HL-60/S4 treated with retinoic acid at 250 ng/mL for 4 days and 3 days (cell line): ENCODE results near the gene COL4A3.
"Not testable (repeated sequence)": the region's sequence is repeated elsewhere in the genome, so short reads cannot be mapped to it uniquely, and the experiment has no call there.

Experiments used
- in situ Hi-C: fragments of 300-500 bp; cut with MboI; formaldehyde crosslinking; loops from 2 replicates; pipeline ENCODE4 v1.7.0; 2022; ENCODE audit warnings: low sequenced_read_pairs

Gene COL4A3

DNA sequence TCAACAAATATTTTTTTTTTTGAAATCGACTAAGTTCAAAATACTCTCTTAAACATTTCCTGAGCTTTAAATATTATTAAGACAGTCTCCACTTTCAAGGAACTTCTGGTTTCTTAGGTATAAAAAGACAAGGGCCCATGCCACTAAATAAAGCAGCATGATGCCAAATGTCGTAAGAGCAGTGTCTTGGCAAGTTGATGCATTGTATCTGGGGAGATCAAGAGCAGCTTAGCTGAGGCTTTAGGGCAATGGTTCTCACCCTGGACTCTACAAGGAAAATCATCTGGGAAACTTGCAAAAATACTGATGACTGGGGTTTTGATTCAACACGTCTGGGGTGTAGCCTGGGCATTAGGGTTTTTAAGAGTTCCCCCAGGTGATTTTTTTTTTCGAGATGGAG lies 41.3 kb downstream of the COL4A3 start:
- in situ Hi-C loops, result no loop called here

DNA sequence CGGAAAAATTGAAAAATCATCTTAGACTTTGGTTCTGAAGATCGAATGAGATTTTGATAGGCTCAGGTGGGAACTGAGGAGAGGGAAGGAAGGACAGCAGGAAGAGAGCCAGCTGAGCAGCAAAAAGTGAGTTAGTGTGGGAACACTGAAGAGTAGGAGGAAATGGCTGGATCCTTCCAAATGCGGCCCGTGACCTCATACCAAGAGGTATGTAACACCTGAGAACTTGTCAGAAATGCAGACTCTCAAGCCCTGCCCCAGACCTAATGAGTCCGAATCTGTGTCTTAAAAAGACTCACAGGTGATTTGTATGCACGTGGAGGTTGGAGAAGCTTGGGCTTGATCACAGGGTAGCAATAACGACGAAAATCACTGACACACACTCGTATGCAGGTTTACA lies 42.0 kb downstream of the COL4A3 start:
- in situ Hi-C loops, result no loop called here

DNA sequence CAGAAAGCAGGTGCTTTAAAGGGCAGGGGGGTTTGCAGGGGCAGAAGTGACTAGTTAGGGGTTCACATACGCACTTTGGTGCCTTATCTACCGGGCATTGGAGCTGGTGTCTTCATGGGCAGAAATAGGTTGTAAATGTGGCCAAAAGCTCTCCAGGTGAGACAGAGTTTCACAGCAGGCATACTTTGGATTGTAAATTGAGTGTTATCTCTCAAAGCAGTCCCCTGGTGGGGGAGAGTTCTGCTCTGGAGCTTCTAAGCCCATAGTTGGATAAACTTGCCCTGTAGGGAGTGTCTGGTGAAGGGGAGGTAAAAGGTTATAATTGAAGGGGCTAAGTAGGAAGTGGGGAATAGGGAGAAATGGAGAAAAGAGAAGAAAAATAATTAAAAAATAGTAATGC lies 43.1 kb downstream of the COL4A3 start:
- in situ Hi-C loops, result no loop called here

DNA sequence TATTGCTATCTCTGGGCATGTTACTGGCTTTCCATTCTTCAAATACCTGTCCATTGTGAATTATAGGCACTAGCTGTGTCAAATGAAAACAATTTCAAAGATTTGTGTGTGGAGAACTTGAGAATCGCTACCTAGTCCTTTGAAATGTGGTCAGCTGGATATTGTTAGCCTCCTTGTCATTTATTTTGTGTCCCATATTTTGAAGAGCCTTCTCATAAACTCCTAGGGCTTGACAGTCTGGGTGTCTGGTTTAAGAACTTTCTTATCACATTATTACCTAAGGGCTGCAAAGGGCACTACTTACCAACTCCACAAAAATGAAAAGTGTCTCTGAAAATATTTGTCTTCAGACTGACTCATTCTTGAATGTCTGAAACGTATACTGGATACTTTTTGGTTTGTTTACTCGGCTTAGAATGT lies 50.2 kb downstream of the COL4A3 start:
- in situ Hi-C loops, result no loop called here

DNA sequence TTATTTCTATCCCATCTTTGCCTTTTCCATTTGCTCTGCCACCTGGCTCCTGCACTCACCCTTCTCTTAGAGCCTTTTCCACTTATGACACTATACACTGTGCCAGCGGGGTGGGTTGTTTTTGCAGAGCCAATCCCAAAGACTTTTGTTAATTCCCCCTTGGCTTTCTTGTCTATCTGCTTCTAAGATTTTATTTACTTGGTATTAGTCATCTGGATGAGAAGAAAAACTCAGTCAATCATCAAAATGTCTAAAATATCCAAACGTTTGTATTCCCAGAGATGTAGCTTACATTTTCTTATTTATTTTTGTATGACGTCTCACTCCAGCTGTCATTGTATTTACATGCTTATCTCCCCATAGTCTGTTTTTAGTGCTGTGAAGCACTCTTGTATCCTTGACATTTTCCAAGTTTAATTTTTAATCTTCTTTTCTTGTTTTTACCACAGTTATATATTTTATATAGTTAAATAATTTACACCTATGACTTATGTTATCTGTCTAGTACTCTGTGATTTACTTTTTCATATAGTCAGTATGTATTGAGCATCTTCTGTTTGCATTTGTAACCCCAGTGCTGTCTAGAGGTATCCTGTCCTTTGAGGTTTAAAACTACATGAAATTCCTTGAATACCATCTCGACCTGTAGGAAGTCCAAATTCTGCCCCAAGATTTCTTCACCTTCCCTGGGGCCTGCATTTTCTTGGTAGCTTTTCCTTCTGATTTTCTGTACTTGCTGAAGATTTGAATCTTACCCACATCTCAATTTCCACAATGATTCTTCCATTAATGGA lies 55.1 kb downstream of the COL4A3 start:
- in situ Hi-C loops, result no loop called here

DNA sequence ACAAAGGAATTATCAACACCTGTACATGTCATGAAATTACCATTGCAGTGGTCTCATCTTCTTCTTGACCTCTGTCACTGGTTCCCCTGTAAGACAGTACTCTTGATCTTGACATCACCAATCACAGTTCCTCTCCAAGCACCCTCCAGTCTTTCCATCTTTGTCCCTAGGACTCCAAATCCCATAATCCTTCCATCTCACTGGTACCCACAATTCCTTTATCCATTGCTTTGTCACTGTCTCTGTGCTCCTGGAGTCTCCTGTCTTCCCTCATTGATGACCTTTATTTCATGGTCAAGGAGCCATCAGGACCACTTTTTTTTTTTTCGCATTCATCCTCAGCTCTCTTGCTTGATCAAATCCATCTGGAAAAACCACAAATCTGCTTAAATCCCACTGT lies 56.7 kb downstream of the COL4A3 start:
- in situ Hi-C loops, result no loop called here

DNA sequence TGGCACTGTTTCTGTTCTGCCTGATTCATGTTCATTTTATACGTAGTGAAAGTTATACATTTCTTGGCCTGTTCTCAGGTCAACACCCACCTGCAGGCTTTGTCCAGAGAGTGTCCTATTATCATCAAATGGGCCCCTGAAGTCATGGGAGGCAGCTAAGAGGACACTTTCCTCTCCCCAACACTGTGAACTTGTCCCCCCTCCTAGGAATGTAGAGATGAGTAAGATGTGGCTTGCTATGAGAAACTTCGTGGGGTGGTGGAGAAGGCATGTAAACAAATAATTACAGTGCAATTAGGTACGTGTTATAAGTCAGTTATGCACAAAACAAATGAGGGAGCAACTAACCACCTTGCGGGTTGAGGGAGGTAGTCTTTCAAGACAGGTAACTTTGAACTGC lies 57.9 kb downstream of the COL4A3 start:
- in situ Hi-C loops, result no loop called here

DNA sequence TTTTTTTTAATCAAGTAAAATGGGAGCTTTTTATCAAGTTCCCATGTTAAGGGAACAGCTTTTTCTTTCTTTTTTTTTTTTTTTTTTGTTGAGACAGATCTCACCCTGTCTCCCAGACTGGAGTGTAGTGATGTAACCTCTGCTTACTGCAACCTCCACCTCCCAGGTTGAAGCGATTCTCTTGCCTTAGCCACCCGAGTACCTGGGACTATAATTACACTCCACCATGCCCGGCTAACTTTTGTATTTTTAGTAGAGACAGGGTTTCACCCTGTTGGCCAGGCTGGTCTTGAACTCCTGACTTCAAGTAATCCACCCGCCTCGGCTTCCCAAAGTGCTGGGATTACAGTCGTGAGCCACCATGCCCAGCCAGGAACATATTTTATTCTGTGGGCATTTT lies 61.2 kb downstream of the COL4A3 start:
- in situ Hi-C loops, result not testable (repeated sequence)

DNA sequence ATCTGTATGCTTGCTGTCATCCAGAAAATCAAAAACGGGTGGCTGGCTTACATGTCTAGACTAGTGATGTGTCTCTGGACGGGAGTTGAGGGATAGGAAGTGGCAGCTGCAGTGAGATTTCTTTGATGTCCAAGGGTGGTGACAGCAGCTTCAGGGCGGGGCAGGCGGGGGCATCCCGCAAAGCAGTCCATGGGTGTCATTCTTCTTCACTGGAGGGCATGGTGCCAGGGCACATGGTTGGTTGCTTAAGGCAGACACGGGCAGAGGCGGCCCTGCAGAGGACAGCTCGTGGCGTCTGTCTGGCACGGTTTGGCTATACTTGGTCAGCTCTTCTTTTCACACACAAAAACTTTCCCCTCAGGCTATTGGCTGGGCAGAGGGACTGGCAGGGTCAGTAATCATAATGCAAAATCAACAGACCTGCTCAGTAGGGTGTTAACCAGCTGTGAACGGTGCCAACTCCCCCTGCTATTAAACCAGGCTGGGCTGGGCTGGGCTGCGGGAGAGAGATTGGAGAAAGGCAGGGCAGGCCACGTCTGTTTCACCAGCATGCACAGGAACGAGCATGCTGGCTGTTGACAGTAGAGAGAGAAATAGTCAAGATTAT lies 63.7 kb downstream of the COL4A3 start:
- in situ Hi-C loops, result no loop called here

DNA sequence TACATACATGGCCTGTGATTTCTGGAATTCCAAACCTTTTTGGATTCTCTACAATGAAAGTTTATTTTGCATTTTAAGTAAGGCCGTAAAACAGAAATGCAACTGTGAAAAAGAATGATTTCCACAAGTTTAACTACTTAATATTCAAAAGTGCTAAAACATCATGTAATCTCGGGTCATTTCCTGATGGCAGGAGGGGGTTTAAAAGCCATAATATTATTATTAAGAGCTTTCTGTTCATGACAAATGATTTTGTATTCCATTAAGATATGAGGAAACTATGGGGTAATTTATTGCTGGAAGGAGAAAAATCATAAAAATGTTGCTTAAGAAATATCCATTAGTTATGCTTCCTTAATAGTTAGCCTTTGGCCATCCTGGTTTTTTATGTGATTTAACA lies 65.7 kb downstream of the COL4A3 start:
- in situ Hi-C loops, result no loop called here

DNA sequence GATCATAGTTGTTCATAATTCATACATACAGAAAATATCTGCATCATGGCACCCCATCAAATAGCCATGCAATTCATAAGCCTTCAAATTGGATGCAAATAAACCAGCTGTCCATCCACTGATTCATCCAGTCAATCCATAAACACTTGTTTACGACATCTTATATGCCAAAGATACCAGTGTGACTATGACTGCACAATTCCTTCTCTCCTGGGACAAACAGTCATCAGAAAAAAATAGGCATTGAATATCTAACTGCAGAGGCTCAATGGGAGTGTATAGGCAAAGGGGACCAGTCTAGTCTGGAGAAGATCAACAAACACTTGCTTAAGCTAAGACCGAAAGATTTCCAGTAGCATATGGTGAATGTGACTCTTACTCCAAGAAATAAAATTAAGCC lies 70.0 kb downstream of the COL4A3 start:
- in situ Hi-C loops, result no loop called here

DNA sequence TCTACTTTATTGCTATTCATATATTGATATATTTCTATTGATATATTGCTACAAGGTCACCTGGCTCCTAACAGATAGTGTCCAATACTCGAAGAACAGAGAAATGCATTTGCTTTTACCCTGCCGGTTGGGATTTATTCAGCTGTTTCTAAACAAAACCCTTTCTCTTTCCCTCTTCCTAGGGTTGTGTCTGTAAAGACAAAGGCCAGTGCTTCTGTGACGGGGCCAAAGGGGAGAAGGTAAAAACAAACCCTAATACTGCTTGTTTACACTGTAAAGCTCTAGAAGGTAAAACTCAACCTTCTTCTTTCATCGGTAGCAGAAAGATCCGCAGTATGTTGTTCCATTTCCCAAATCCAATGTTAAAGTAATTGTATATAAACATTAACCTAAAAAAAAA lies 73.4 kb downstream of the COL4A3 start:
- in situ Hi-C loops, result no loop called here

DNA sequence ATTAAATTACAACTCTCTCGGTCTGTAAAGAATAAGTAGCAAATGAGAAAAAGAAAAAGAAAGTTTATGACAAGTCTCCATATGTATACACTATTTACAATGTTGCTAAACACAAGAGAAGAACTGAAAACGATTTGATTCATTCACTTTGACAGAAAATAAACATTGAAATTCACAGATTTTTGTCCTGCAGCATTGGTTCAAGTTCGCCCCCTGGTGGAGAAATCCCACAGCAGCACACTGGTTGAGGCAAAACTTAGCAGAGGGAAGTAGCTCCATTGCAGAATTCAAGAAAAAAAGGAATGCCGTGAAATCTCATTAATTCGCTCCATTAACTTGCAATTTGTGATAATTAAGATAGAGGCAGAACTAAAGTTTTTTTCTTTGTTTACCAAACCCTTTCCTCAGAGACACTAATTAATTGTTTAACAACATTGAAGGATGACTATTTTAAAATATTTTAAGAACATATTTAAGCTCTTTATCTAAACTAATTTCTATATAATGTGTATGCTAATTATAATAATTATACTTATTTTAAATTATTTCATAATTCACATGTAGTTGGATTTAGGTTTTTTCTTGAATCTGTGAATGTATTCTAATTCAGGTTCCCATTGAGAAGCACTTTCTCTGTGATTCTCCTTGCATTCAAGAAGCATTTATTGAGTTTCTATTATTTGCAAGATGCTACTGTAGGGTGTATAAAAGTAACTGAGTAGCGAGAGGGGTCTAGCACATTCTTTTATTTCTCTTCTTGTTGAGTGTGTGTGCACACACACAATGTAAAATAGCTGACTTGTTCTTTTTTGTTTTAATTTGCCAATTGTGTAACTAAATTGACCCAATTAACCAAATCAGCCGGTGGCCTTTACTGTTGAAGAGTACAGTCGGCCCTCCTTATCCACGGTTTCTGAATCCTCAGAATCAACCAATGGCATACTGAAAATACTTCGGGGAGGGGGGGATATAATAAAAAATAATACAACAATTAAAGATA lies 74.1 kb downstream of the COL4A3 start:
- in situ Hi-C loops, result no loop called here

DNA sequence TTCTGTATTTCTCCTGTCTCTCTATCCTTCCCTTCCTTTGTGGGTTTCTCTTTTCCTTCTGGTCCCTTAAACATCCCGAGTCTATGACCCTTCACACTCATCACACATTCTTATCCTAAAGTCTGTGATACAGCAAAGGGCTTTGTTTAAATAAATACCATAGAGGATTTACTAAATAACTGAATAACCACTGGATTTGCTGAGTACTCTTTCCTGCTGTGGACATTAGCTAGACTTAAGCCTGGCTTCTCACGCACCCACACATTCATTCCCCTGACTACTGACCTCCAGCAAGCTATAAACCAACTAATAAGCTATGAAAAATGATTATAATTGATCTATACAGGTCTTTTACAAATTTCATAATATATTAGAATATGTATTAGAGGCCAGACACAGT lies 76.6 kb downstream of the COL4A3 start:
- in situ Hi-C loops, result no loop called here

DNA sequence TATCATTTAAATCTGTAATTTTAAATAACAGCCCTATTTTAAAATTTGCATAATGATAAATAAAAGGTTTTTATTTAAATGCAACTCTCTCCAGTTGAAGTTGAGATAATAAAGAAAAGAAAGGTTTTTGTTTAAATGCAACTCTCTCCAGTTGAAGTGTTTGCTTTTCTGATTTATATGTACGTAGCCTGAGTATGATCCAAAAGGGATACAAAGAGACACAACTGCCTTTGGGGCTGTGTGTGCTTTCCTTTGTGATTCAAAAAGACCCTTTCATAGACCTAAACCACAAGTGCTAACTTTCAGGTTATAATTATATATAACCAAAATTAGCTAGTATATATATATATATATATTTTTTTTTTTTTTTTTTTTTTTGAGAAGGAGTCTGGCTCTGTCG lies 84.5 kb downstream of the COL4A3 start:
- in situ Hi-C loops, result no loop called here

DNA sequence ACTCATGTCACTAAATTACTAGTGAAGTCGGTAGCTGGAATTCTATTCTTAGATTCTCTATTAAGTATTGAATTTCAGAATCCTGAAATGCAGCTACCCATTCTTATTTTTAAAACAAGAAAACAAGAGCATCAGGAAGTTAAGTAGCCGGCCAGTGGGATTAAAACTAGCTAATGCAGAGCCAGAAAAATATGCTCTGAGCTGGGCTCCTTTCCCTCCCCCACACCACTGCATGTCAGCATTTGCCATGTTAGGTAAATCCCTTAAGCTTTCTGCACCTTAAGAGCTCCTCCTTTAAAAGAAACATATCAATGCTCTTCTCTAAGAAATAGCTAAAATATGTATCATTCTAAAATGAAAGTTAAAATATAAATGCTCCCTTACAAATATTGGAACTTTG lies 88.4 kb downstream of the COL4A3 start:
- in situ Hi-C loops, result no loop called here

DNA sequence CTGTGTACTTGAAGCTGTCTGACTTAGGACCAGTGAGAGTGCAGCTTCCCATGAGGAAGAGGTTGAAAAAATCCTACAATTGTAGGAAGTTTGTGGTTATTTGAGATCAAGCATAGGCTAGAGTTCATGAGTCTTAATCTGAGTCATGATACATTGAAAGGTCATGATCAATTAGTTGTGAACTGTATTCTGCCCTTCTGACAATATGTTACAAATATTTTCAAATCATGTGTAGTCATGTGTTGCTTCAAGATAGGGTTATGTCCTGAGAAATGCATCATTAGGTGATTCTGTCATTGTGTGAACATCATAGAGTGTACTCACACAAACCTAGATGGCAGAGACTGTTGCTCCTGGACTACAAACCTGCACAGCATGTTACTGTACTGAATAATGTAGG lies 92.2 kb downstream of the COL4A3 start:
- in situ Hi-C loops, result no loop called here

DNA sequence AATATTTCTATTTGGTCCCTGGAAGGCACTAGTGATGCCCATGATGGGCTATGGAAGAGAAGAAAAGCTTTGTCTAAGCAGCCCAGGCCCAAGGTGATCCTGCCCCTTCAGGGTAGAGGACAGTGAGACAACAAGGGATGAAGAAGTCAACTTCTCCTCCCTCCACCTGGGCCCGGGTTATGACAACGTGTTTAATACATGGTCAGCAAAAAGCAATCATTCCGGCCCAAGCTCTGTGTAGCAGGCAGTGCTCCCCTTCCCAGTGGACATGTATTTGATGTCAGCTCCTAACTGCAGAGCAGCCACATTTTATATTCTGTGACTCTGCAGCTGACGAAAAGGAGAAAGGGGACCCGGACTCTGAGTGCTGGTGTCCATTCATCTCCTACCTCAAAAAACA lies 93.4 kb downstream of the COL4A3 start:
- in situ Hi-C loops, result no loop called here

DNA sequence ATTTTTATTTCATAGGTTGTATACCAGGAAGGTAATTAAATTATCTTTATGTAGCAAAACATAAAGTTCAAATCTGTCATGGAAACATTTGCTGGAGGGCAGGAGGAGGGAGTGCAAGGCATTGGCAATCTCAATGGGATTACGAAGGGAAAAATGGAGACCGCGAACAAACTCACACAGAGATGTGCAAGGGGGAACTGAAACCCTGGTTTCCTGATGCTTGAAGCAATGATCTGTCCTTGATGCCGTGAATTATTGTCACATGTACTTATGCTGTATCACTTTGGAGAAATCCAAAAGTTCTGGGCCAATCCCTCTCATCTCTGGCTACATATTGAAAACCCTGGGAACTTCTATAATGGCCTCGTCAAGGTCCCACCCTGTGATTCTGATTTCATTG lies 95.6 kb downstream of the COL4A3 start:
- in situ Hi-C loops, result no loop called here

DNA sequence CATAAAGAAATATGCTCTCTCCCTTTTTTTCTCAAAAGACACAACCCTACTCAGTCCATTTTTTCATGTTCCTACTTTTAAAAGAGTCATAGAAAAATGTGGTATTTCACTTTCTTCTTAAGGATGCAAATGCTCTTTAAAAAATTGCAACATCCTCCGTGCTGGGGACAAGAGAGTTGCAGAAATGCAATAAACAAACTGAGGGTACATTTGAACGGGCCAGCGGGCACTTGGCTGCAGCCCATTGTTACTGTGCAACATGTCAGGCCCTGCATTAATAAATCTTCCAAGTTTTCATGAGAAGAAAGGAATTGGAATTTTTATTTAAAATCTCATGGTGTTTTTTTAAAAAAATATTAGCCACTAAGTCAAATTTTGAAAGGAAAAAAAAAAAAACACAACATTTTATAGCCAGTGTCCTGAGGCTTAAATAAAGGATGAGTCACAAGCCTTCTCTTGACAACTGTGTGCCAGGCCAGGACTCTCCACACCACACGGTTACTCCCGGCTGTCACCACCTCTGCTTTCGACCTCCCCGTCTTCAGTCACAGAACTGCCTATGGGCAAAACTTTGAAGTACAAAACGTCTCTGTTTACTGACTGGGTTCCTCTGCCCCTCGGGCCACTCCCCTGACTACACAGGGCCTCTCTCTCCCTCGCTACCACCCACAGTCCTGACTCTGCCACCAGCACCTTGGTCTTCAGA lies 103.1 kb downstream of the COL4A3 start:
- in situ Hi-C loops, result no loop called here

DNA sequence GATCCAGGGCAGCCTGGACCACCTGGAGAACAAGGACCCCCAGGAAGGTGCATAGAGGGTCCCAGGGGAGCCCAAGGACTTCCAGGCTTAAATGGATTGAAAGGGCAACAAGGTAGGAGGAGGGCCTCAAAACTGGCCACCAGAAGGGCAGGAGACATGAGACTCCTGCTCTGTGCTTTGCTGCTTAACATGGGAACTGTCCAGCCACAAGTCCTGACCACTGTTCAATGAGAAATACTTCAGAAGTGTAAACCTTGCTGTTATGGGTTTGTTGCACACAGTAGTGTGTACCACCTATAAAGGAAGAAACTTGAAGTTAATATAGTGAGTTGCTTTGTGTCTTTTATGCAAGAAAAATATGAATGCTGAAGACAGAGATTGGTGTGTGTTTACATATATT lies 116.5 kb downstream of the COL4A3 start:
- in situ Hi-C loops, result no loop called here
